Left lung (tissue), 10 donors: ENCODE data around the gene KDM4C. TPM values are rescaled to one million over a fixed set of nuclear protein-coding genes. Genes with fewer than 3 reads are reported as not detected.

Experiments used
- ATAC-seq: fragments of 200-7000 bp; cut with Tn5 transposase; one replicate; pipeline ENCODE4 v1.9.1; 2020; ENCODE audit warnings: moderate library complexity
- DNase-seq, 4 donors: peaks; one replicate each; pipeline ENCODE4 v3.0.0-alpha.2; 2013 to 2020
- H3K27ac ChIP-seq, 2 donors: fragments of 200-600 bp; sonication (generic) in 1 of 2; one replicate each; pipeline versions ENCODE4 v1.5.0 to v1.8.0; 2020 to 2021
- H3K27me3 ChIP-seq, 2 donors: fragments of 200-600 bp; sonication (generic) in 1 of 2; one replicate each; pipeline versions ENCODE4 v1.5.0 to v1.8.0; 2020 to 2021
- H3K36me3 ChIP-seq, 2 donors: fragments of 200-600 bp; sonication (generic) in 1 of 2; one replicate each; pipeline versions ENCODE4 v1.5.0 to v1.8.0; 2020 to 2021
- H3K4me1 ChIP-seq, 2 donors: fragments of 200-600 bp; one replicate each; pipeline ENCODE4 v1.8.0; 2021
- H3K4me3 ChIP-seq, 2 donors: fragments of 200-600 bp; sonication (generic) in 1 of 2; one replicate each; pipeline versions ENCODE4 v1.5.0 to v1.8.0; 2020 to 2021; ENCODE audit warnings: mild to moderate bottlenecking in 1 of 2
- H3K9me3 ChIP-seq, 2 donors: fragments of 200-600 bp; sonication (generic) in 1 of 2; one replicate each; pipeline versions ENCODE4 v1.5.0 to v1.8.0; 2020 to 2021
- intact Hi-C, 2 donors: fragments of 100-400 bp; cut with DNase I; formaldehyde crosslinking; loops; one replicate each; pipeline versions ENCODE4 v1.11.2 to v1.14.2; 2022
- polyA plus RNA-seq, 6 donors: library from polyadenylated mRNA; unstranded; fragments of 120-200 nt; gene quantifications; one replicate each; pipeline ENCODE4 v1.2.1, GENCODE V29; 2013; ENCODE audit not compliant: insufficient read length in 6 of 6
- total RNA-seq, 2 donors: library from RNA; stranded (reverse); fragmentation: NEBNext Ultra II Directional; extraction: Animal tissue kit (Norgen Biotek cat#: 25700); gene quantifications; one replicate each; pipeline ENCODE4 v1.2.1, GENCODE V29; 2021
- TF ChIP-seq, protein P1 (sequence below), 2 donors: fragments of 200-600 bp; sonication (generic) in 1 of 2; IDR thresholded peaks; one replicate each; pipeline versions ENCODE4 v1.5.0 to v1.8.0; 2021; ENCODE audit warnings: antibody characterized with exemption in 2 of 2
- donor health status: DM: no; HTN: yes; CAD: no.
- donor health status: DM: no; HTN: no; CAD: no.

Gene KDM4C
- total and polyA plus RNA-seq, 8 donors: 11.7 to 34.8 (median 15.2) TPM

- H3K4me1 ChIP-seq: no peaks in the 10 kb centered on the region
- TF ChIP-seq, protein P1, sequence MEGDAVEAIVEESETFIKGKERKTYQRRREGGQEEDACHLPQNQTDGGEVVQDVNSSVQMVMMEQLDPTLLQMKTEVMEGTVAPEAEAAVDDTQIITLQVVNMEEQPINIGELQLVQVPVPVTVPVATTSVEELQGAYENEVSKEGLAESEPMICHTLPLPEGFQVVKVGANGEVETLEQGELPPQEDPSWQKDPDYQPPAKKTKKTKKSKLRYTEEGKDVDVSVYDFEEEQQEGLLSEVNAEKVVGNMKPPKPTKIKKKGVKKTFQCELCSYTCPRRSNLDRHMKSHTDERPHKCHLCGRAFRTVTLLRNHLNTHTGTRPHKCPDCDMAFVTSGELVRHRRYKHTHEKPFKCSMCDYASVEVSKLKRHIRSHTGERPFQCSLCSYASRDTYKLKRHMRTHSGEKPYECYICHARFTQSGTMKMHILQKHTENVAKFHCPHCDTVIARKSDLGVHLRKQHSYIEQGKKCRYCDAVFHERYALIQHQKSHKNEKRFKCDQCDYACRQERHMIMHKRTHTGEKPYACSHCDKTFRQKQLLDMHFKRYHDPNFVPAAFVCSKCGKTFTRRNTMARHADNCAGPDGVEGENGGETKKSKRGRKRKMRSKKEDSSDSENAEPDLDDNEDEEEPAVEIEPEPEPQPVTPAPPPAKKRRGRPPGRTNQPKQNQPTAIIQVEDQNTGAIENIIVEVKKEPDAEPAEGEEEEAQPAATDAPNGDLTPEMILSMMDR (IDR thresholded peaks at IDR 0.05): no peak
Measured at GRCh38 chr9:6876195-6876894, 118.6 kb downstream of the KDM4C start.

GRCh38 chr9:6877671-6878161, 119.9 kb downstream of the KDM4C start:
- H3K9me3 ChIP-seq: no peaks in the 10 kb centered on the region
- ATAC-seq (no peak), DNase-seq (no peak)
- intact Hi-C loops: no loop called here
- no peaks in the 10 kb centered on the region for H3K4me1 ChIP-seq
- H3K4me3 ChIP-seq: no peak overlapping the region
- H3K27me3 ChIP-seq: no peaks in the 10 kb centered on the region
- H3K36me3 ChIP-seq: peaks cover 0 to 4% of the 10 kb centered on the region in 2 donors
- H3K27ac ChIP-seq: no peak overlapping the region
- TF ChIP-seq, protein P1 (IDR thresholded peaks at IDR 0.05): no peak

More at GRCh38 chr9:6876195-6876894, 118.6 kb downstream of the KDM4C start:
- Histone ChIP-seq H3K9me3 (no peaks in the 10 kb centered on the region), H3K27ac (no peak overlapping the region), H3K4me3 (no peak overlapping the region), H3K27me3 (no peaks in the 10 kb centered on the region), H3K36me3 (peaks cover 0 to 4% of the 10 kb centered on the region in 2 donors)
- no peak for ATAC-seq
- intact Hi-C loops: no loop called here
- DNase-seq: no peak

DNA sequence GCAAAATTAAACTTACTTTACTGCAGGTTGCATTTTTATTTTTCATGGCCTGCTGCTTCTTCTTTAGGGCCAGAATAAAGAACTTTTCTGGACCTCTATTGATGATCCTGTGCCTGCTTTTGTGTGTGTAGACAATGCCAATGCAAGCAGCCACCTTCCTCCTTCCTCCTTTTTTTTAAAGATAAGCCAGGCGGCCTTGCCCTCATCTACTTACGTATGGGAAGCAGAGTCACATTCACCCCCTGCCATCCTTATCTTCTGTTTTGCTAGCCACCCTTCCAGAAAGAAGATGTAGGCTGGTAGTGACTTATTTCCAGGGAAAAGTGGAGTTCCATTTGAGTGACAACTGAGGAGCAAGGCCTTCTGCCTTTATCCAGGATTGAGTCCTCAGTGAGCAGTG, 122.9 kb downstream of the KDM4C start:
- ATAC-seq: no peak
- intact Hi-C loops: no loop called here
- no peak for DNase-seq
- Histone ChIP-seq H3K9me3 (no peaks in the 10 kb centered on the region), H3K4me3 (no peak overlapping the region), H3K4me1 (no peaks in the 10 kb centered on the region), H3K27ac (no peak overlapping the region), H3K27me3 (no peaks in the 10 kb centered on the region), H3K36me3 (peaks cover 0 to 4% of the 10 kb centered on the region in 2 donors)
- TF ChIP-seq, protein P1 (IDR thresholded peaks at IDR 0.05): no peak

GRCh38 chr9:6884101-6884500, 126.3 kb downstream of the KDM4C start:
- H3K4me3 ChIP-seq: no peak overlapping the region
- no peak overlapping the region for H3K27ac ChIP-seq
- DNase-seq (no peak), ATAC-seq (no peak)
- no peaks in the 10 kb centered on the region for H3K9me3 ChIP-seq
- TF ChIP-seq, protein P1 (IDR thresholded peaks at IDR 0.05): no peak
- no peaks in the 10 kb centered on the region for H3K27me3 ChIP-seq
- H3K36me3 ChIP-seq: peaks cover 0 to 12% of the 10 kb centered on the region in 2 donors
- no peaks in the 10 kb centered on the region for H3K4me1 ChIP-seq
- intact Hi-C loops: no loop called here

- Histone ChIP-seq H3K4me3 (no peak overlapping the region), H3K9me3 (no peaks in the 10 kb centered on the region), H3K27ac (no peak overlapping the region), H3K36me3 (peaks cover 0 to 12% of the 10 kb centered on the region in 2 donors), H3K4me1 (peaks cover 0 to 6% of the 10 kb centered on the region in 2 donors), H3K27me3 (no peaks in the 10 kb centered on the region)
- ATAC-seq: no peak
- TF ChIP-seq, protein P1 (IDR thresholded peaks at IDR 0.05): no peak
- intact Hi-C loops: no loop called here
- no peak for DNase-seq
Measured at GRCh38 chr9:6884990-6885389, 127.2 kb downstream of the KDM4C start.
